ENCODE measurements around the gene ARL5C. TPM values are rescaled to one million over a fixed set of nuclear protein-coding genes. Genes with fewer than 3 reads are reported as not detected.
"Not testable (repeated sequence)": the region's sequence is repeated elsewhere in the genome, so short reads cannot be mapped to it uniquely, and the experiment has no call there.

The ARL5C gene
- total RNA-seq, 1 donor from 2014 or later, result not detected

DNA sequence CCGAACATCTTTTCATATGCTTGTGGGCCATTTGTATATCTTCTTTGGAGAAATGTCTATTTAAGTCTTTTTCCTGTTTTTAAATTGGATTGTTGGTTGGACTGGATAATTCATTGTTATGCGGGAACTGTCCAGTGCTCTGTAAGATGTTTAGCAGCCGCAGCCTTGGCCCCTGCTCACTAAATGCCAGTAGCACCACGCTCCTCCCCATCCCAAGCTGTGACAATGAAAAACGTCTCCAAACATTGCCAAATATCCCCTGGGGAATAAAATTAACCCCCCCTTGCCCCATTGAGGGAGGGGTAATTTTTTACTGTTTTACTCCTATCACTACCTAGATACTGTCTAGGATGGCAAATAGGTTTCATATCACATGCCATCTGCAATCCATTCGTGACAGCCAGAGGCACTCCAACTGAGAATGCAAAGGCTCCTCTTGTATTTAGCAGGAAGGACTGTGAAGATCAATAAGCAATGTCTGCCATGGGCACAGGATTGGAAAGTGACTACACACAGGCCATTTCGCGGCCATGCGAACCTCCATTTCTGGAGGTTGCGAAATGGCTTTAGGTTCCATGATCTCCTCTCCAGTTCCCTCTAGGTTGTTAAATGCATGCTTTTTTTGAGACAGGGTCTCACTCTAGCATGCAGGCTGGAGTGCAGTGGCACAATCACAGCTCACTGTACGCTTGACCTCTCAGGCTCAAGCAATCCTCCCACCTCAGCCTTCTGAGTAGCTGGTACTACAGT is 23.9 kb downstream of the ARL5C start:
- DNase-seq (ENCODE audit: low spot score), result no peak

- DNase-seq (ENCODE audit: low spot score), result no peak
Measured at GRCh38 chr17:39141294-39141693, 24.7 kb downstream of the ARL5C start.

DNA sequence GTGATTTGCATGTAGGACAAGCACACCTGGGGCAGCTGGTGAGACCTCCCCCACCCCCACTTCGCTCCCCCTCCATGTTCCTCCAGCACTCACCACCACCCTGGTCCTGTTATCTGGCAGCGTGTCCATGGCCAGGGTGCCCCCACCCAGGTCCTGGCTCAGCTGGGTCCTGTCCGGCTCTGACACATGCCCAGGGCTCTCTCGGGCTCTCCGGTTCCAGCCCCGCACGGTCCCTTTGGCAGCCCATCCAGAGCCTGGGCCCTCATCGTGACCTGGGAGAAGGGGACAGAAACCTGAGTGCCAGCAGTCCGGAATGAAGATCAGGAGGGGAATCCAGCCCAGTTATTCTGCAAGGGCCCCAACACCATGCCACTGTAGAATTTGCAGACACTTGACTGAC is 26.4 kb downstream of the ARL5C start:
- no peak for DNase-seq (ENCODE audit: low spot score)

- no peak for DNase-seq (ENCODE audit: low spot score)
Measured at GRCh38 chr17:39139161-39139511, 26.8 kb downstream of the ARL5C start.

GRCh38 chr17:39138431-39139160 is 27.4 kb downstream of the ARL5C start:
- DNase-seq (ENCODE audit: low spot score), result no peak

- no peak for DNase-seq (ENCODE audit: low spot score)
Measured at GRCh38 chr17:39134878-39135277, 31.1 kb downstream of the ARL5C start.

DNA sequence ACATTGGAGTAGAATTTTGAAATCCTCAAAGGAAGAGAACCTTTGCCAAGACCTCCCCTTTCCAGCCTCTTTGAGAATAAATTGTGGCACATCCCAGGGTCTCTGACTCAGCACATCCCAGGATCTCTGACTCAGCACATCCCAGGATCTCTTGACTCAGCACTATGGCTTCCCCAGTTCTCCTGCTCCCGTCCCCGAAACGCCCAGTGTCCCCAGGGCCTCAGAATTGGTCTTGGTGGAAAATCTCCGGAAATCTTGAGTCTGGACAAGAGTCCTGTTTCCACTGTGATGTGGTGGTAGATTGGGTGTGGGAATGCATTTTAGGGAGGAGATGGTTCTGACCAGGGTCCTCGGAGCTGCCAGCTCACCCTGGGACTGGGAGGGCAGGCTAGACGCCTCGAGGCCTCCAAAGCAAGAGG is 33.8 kb downstream of the ARL5C start:
- no peak for DNase-seq (ENCODE audit: low spot score)

GRCh38 chr17:39131616-39132015 is 34.3 kb downstream of the ARL5C start:
- DNase-seq (ENCODE audit: low spot score), result no peak

DNA sequence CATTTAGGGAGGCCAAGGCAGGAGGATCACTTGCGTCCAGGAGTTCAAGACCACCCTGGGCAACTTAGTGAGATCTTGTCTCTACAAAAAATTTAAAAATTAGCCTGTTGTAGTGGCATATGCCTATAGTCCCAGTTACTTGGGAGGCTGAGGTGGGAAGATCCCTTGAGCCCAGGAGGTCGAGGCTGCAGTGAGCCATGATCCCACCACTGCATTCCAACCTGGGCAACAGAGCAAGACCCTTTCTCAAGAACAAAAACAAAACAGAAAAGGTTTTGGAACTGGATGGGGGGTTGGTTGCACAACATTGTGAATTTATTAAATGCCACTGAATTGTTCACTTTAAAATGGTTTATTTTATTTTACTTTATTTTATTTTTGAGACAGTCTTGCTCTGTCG is 35.8 kb downstream of the ARL5C start:
- DNase-seq (ENCODE audit: low spot score), result no peak

GRCh38 chr17:39129544-39129943 is 36.4 kb downstream of the ARL5C start:
- DNase-seq (ENCODE audit: low spot score), result not testable (repeated sequence)

DNA sequence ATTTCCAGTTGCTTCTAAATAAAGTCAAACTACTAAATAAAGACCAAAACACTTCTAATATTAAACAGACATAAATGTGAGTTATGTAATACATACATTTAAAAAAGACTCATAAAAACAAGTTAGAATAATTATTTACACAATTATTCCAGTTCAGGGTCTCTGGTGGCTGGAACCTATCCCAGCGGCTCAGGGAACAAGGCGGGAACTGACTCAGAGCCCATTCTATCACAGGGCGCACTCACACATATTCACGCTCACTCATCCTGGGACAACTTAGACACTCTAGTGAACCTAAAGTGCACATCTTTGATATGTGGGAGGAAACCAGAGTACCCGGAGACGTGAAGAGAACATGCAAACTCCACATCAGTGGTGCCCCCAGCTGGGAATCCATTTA is 39.5 kb downstream of the ARL5C start:
- DNase-seq (ENCODE audit: low spot score), result no peak

DNA sequence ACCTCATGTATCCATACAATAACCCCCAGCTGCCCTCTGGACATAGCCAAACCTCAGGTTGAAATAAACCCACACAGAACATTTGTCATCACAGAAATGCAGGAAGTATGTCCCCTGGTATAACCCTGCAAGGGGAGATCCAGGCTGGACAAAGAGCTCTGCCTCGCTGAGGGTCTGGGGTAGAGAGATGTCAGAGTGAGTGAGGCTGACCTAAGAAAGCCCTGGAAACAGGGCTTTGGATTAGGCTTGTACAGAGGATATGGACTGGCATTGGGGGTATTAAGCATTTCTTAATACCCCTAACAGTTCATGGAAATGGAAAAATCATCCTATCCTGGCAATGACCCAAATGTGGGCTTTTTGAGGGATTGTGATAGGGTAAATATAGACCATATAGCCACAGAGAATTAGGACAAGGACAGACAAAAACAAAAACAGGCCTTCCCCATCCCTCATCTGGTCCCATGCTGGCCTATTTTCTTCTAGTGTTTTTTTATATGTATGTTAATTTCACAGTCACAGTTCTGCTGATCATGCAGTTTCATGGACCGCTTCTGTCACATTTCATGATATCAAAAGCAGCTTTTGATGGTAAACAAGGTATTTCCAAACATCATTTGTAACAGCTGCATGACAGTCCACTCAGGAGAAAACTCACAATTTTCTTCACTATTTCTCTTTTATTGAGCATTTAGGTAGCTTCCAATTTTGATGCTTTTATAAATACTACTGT is 40.7 kb downstream of the ARL5C start:
- DNase-seq (ENCODE audit: low spot score), result no peak

DNA sequence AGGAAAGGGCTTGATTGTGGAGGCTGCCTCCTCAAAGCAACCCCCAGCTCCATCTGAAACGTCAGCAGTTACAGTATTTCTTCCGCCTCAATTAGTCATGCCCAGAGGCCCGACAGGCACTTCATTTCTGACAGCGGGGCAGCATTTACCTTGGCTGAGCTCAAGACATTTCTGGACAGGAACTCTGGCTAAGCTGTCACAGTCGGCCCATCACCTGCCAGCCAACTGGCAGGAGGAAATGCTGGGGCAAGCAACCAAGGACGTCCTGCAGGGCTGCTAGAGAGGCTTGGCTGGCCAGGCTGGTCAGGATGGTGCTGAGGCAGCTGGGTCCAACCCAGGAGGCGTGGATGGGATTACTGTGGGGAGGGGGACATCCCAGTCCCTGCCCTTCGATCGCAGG is 42.3 kb downstream of the ARL5C start:
- no peak for DNase-seq (ENCODE audit: low spot score)

DNA sequence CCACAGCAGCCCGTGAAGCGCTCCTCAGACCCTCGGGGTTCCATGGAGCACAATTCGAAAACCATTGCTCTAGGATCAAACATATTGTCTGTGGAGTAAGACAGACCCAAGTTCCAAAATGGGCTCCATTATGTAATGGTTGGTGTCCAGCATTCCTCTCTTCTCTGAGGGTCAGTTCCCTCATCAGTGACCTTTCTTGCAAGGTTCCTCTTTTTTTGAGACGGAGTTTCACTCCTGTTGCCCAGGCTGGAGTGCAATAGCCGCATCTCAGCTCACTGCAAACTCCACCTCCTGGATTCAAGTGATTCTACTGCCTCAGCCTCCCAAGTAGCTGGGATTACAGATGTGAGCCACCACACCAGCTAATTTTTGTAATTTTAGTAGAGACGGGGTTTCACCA is 43.0 kb downstream of the ARL5C start:
- DNase-seq (ENCODE audit: low spot score), result no peak

GRCh38 chr17:39121919-39122318 is 44.0 kb downstream of the ARL5C start:
- not testable (repeated sequence) for DNase-seq (ENCODE audit: low spot score)

- DNase-seq (ENCODE audit: low spot score), result no peak
Measured at GRCh38 chr17:39118674-39119419, 47.1 kb downstream of the ARL5C start.

- DNase-seq (ENCODE audit: low spot score), result no peak
Measured at GRCh38 chr17:39116224-39116623, 49.7 kb downstream of the ARL5C start.

DNA sequence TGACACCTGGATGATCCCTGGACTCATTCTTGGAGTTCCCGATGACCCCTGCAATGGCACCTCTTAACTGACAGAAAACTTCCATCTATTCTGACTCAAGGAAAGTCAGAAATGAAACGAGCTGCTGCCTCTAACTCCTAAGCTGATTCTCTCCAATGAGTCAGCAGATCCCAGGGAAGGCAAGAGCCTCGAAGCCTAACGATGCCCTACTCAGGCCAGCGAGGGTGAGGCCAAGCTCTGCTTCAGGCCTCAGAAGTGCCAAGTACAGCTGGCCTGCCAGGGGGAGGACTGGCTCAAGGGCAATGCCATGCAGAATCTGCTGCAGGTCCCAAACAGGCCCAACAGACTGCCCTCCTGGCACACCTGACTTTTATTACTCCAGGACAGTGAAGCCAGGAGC is 50.8 kb downstream of the ARL5C start:
- DNase-seq (ENCODE audit: low spot score), result no peak

DNA sequence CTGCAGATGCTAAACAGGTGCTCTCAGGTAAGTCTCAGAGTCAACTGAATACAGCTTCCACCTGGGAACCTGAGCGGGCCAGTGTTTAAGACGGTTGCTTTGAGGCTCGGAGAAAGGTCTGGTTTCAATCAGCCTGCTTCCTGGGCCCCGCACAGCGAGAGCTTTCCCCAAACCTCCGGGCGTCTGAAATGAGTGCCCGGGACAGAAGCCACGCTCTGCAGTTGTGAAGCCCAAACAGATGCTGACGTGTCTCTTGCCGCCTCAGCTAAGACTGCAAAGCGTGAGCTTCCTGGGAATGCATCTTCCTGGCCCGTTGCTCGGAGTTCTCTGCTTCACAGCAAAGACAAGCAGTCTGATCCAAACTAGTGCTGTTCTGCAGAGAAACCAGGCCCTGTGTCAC is 51.2 kb downstream of the ARL5C start:
- DNase-seq (ENCODE audit: low spot score), result no peak

DNA sequence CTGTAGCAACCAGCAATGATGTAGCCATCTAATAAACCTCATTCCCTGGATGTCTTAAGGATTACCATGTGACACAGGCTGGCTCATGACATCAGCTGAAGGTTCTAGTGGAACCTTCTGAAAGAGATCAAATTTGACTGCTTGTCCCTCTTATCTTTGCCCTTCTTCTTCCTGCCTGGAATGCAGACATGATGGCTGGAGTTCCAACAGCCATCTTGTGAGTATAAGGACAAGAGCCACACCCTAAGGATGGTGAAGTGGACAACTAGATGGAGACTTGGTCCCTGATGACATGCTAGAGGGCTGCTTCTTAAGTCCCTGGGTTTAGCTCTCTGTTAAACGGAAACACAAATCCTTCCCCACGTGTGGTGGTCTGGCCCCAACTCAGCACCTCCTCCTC is 52.1 kb downstream of the ARL5C start:
- DNase-seq (ENCODE audit: low spot score), result no peak

DNA sequence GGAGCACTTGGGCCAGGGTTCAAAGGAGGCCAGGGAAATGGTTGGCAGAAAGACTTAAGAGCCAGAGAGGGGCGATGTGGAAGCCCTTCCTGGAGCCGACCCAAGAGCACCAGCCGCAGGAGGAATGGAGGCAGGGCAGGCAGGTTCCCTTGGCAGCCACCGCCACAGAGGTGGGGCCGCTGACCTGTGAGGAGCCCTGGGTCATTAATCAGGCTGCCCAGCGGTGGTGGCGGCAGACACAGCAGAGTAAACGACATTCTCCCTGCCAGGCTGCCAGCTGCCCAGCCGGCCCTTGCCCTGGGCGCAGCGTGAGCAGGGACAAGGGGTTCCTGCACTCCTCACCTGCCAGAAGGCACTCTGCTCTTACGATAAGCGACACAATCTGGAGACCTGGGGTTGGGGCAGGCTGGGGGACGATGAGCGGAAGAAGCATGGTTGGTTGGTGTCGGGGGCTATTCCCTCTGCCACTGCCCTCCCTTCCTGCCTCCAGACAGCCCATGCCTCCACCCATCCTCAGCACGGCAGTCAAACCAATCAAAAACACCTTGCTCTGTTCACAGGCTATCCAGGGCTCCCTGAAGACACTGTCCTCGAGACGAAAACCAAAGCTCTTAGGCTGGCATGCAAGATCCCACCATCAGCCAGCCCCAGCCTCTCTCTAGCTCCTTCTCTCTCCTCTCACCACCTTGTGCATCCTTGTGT is 55.4 kb downstream of the ARL5C start:
- DNase-seq (ENCODE audit: low spot score), result no peak
